ENCODE results near the gene PDP2. TPM values are rescaled to one million over a fixed set of nuclear protein-coding genes. Genes with fewer than 3 reads are reported as not detected.

Gene PDP2
- total RNA-seq, 4 donors from 2014 or later = 12.3 to 29.9 (median 15.5) TPM

DNA sequence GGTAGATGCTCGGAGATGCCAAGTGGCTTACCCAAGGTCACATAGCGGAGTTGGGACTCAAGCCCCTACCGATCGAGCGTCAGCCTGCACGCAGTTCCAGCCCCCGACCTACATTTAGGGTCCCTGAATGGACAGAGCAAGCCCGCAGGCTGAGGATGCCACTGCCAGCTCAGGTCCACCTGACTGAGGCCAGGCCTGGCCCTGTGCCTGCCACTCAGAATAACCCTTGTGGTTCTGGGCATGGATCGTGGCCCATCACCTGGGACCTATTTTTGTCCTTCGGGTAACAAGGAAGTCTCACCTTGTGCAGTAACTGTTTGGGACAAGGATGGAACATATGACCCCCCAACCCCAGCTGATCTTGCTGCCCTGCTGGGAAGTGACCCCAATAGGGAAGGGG, 21.3 kb downstream of the PDP2 start:
- peak overlapping the region; percentile 27 to 88 (median 82) for H3K27ac ChIP-seq
- H3K9me3 ChIP-seq = no peaks in the 10 kb centered on the region
- no peaks in the 10 kb centered on the region for H3K27me3 ChIP-seq
- no peaks in the 10 kb centered on the region for H3K36me3 ChIP-seq
- H3K4me3 ChIP-seq = no peak overlapping the region
- 88 to 92% methylated on average over 10 of the region's 10 CpGs for WGBS, 2 donors
- TF ChIP-seq EP300 (IDR thresholded peaks at IDR 0.05) (no peak), POLR2A (IDR thresholded peaks at IDR 0.05) (no peak), CTCF (IDR thresholded peaks at IDR 0.05) (no peak)
- DNase-seq (ENCODE audit: low spot score in 2 of 2) = no peak
- peaks cover 0 to 77% (median 33%) of the 10 kb centered on the region in 4 donors for H3K4me1 ChIP-seq

- H3K4me1 ChIP-seq = peaks cover 0 to 68% (median 31%) of the 10 kb centered on the region in 4 donors
- WGBS, 2 donors = 48 to 55% methylated on average over 8 to 14 of the region's 14 CpGs
- H3K36me3 ChIP-seq = no peaks in the 10 kb centered on the region
- H3K27ac ChIP-seq = peak overlapping the region; percentile 16 to 77 (median 52)
- DNase-seq (ENCODE audit: low spot score in 2 of 2) = no peak
- TF ChIP-seq EP300 (IDR thresholded peaks at IDR 0.05) = no peak
- no peaks in the 10 kb centered on the region for H3K27me3 ChIP-seq
- no peak overlapping the region for H3K4me3 ChIP-seq
- no peaks in the 10 kb centered on the region for H3K9me3 ChIP-seq
Observed at GRCh38 chr16:66902648-66903543, 22.6 kb downstream of the PDP2 start.

DNA sequence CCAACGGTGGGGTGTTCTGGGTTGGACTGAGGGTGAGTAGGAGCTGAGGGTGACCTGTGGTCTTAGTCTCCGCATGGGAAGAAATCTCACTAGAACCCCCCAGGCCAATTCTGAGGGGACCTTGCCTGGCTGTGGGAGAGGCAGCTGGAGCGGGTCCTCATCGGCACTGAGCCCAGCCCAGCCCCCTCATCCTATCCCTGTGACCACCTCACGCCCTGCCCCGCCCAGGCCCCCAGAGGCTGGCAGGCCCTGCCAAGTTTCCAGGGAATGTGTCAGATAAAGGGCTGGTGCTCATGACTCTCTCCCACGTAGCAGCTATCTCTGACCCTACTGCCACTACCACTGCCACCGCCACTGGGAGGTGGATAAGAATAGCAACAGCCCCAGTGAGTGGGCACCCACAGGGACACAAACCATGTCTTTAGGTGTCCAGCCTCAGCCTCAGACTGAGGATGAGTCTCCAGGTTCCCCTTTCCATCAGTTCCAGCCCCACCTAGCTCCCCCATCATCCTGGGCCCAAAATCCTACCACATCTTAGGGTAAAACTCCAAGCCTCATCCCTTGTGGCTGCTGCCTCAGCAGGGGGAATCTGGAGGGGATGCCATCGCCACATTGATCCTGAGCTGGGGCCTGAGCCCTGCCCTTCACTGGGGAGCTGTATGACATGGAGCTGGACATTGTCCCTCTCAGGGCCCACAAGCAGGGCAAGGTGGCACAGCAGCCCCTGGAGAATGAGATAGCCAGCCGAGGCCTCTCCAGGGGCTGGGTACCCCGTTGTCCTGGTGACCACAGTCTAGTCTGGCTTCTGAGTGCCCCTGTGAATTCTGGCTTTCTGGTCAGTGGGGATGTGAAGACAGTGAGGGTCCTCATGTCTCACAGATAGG, 23.5 kb downstream of the PDP2 start:
- Histone ChIP-seq H3K27me3 (no peaks in the 10 kb centered on the region), H3K4me1 (peaks cover 0 to 64% (median 28%) of the 10 kb centered on the region in 4 donors), H3K4me3 (no peak overlapping the region), H3K9me3 (no peaks in the 10 kb centered on the region), H3K27ac (peak overlapping the region in 3 of 4 donors; percentile 36 to 77 (median 69)), H3K36me3 (no peaks in the 10 kb centered on the region)
- DNase-seq (ENCODE audit: low spot score in 2 of 2) = no peak
- 69 to 80% methylated on average over 4 of the region's 11 CpGs for WGBS, 2 donors
- no peak for TF ChIP-seq POLR2A (IDR thresholded peaks at IDR 0.05)
- TF ChIP-seq CTCF (IDR thresholded peaks at IDR 0.05) = no peak
- no peak for TF ChIP-seq EP300 (IDR thresholded peaks at IDR 0.05)

GRCh38 chr16:66904428-66904845, 24.1 kb downstream of the PDP2 start:
- Histone ChIP-seq H3K9me3 (no peaks in the 10 kb centered on the region), H3K36me3 (no peaks in the 10 kb centered on the region), H3K27ac (peak overlapping the region in 2 of 4 donors; percentile 69 to 77), H3K27me3 (no peaks in the 10 kb centered on the region), H3K4me3 (no peak overlapping the region), H3K4me1 (peaks cover 0 to 57% (median 22%) of the 10 kb centered on the region in 4 donors)
- TF ChIP-seq POLR2A (IDR thresholded peaks at IDR 0.05) = no peak
- no peak for TF ChIP-seq EP300 (IDR thresholded peaks at IDR 0.05)
- TF ChIP-seq CTCF (IDR thresholded peaks at IDR 0.05) = no peak
- no peak for DNase-seq (ENCODE audit: low spot score in 2 of 2)
- 86 to 89% methylated on average over 13 of the region's 13 CpGs for WGBS, 2 donors

DNA sequence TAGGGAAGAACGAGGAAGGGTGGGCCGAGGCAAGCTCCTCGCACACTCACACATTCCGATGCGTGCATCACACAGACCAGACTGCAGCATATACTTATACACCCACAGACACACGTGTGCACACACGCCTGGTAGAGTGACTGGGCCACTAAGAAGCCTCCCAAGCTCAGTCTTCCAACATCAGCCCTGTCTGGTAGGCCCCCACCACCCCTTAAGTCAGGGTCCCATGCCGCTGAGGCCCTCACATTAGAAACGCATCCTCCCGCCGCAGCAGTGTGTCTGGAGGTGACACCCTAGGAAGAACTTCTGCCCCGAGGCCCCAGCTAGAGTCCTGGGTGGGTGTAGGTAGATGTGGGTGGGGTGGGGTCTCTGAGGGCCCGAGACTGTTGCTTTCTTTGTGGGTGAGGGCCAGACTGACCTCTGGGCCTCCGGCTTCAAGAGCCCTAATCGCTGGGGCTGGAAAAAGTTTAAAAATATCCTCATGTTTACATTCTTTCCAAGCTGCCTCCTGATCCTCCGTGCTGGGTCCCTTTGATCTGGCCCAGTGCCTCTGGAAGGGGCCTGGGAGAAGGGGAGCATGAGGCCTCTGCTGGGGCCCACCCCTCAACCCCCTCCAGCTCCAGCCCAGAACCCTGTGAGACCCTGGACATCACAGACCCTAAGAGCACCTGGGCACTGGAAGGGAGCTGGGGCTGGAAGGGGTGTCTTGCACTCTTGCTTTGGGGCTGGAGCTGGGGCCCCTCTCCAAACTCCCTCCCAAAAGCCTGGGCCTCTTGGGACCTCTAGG, 24.7 kb downstream of the PDP2 start:
- no peak for DNase-seq (ENCODE audit: low spot score in 2 of 2)
- peak overlapping the region in 2 of 4 donors; percentile 69 to 77 for H3K27ac ChIP-seq
- H3K4me3 ChIP-seq = no peak overlapping the region
- no peaks in the 10 kb centered on the region for H3K27me3 ChIP-seq
- TF ChIP-seq POLR2A (IDR thresholded peaks at IDR 0.05) = no peak
- TF ChIP-seq CTCF (IDR thresholded peaks at IDR 0.05) = no peak
- no peak for TF ChIP-seq EP300 (IDR thresholded peaks at IDR 0.05)
- H3K4me1 ChIP-seq = peaks cover 0 to 51% (median 17%) of the 10 kb centered on the region in 4 donors
- H3K36me3 ChIP-seq = no peaks in the 10 kb centered on the region
- H3K9me3 ChIP-seq = no peaks in the 10 kb centered on the region
- WGBS, 2 donors = 43 to 53% methylated on average over 15 to 16 of the region's 16 CpGs

All from tibial nerve (tissue), 4 donors.